Adrenal gland (tissue), 12 donors: ENCODE results near the gene DPYD. TPM values are rescaled to one million over a fixed set of nuclear protein-coding genes. Genes with fewer than 3 reads are reported as not detected.

Source experiments
- DNase-seq, 7 donors: peaks; one replicate each; pipeline ENCODE4 v3.0.0-alpha.2; 2019 to 2020
- H3K27ac ChIP-seq, 5 donors: fragments of 200-600 bp; sonication (generic) in 4 of 5; 1 replicate in 3 of 5; 2 replicates in 2 of 5; pipeline versions ENCODE4 v1.5.1 to v1.8.0; 2016 to 2020; ENCODE audit warnings: mild to moderate bottlenecking in 1 of 5
- H3K27me3 ChIP-seq: fragments of 200-600 bp; 2 replicates; pipeline ENCODE4 v1.8.0; 2021
- H3K36me3 ChIP-seq, 2 donors: fragments of 200-600 bp; replicated peaks in 1 of 2; 1 replicate in 1 of 2; 2 replicates in 1 of 2; pipeline versions ENCODE4 v1.5.1 to v1.8.0; 2018 to 2022
- H3K4me1 ChIP-seq, 2 donors: fragments of 200-600 bp; replicated peaks in 1 of 2; 1 replicate in 1 of 2; 2 replicates in 1 of 2; pipeline versions ENCODE4 v1.5.1 to v1.8.0; 2018 to 2021
- H3K4me3 ChIP-seq, 4 donors: fragments of 200-600 bp; sonication (generic) in 3 of 4; one replicate each; pipeline ENCODE4 v1.5.1; 2016 to 2018
- H3K9me3 ChIP-seq, 3 donors: fragments of 200-600 bp; sonication (generic) in 1 of 3; replicated peaks in 1 of 3; 1 replicate in 2 of 3; 2 replicates in 1 of 3; pipeline versions ENCODE4 v1.5.1 to v1.8.0; 2016 to 2021
- CTCF ChIP-seq, 6 experiments: fragments of 450-650 bp in 4 of 6; fragments of 200-600 bp in 2 of 6; sonication (generic) in 1 of 6; IDR thresholded peaks; 1 replicate in 5 of 6; 2 replicates in 1 of 6; pipeline versions ENCODE4 v1.5.1 to v1.8.0; 2016 to 2021; ENCODE audit warnings: antibody characterized with exemption in 6 of 6, mild to moderate bottlenecking in 2 of 6, moderate library complexity in 1 of 6
- POLR2A ChIP-seq, 2 donors: fragments of 450-650 bp; IDR thresholded peaks; one replicate each; pipeline ENCODE4 v1.6.1; 2017; ENCODE audit warnings: antibody characterized with exemption in 2 of 2, mild to moderate bottlenecking in 2 of 2, moderate library complexity in 1 of 2
- WGBS, 4 donors: extraction: QIAGEN DNeasy Blood & Tissue Kit in 2 of 4; methylation state at CpG; one replicate each; pipeline versions ENCODE4 v1.1.5 to v1.1.7; 2013 to 2017; 5-methylcytosine and 5-hydroxymethylcytosine counted together
- intact Hi-C, 2 donors: fragments of 100-400 bp; cut with DNase I; formaldehyde crosslinking; loops; one replicate each; pipeline versions ENCODE4 v1.14.1 to v1.15.0; 2022 to 2023
- polyA plus RNA-seq, 3 donors: library from polyadenylated mRNA; stranded (reverse); fragments of 200-250 nt in 2 of 3; fragments of 350-450 nt in 1 of 3; fragmentation: Illumina TruSeq in 1 of 3; extraction: RNeasy Lipid Tissue Mini Kit (QIAGEN cat#74804) in 1 of 3; gene quantifications; one replicate each; pipeline ENCODE4 v1.2.3, GENCODE V29; 2013 to 2014
- total RNA-seq, 9 donors: library from RNA; depleted of rRNA in 4 of 9; stranded (reverse); fragments of >200 nt in 4 of 9; fragments of 120-200 nt in 1 of 9; fragmentation: NEBNext Ultra II Directional in 1 of 9; extraction: Animal tissue kit (Norgen Biotek cat#: 25700) in 1 of 9; gene quantifications; one replicate each; pipeline versions ENCODE4 v1.1.0 to v1.2.4, GENCODE V29; 2013 to 2023
- donor health status: healthy with polysubstance abuse.
- donor health status: Bipolar disorder and iron deficiency.
- donor health status: DM: yes; HTN: yes; CAD: no.
- donor health status: DM: no; HTN: no; CAD: no.
- donor health status: DM: no; HTN: no; CAD: no.
- donor health status: DM: yes; HTN: yes; CAD: no.

DPYD gene
- total and polyA plus RNA-seq, 12 donors: 6.6 to 73.1 (median 30.2) TPM

- TF ChIP-seq POLR2A (IDR thresholded peaks at IDR 0.05) (no peak), CTCF (IDR thresholded peaks at IDR 0.05) (no peak)
- no peak overlapping the region for H3K4me3 ChIP-seq
- intact Hi-C loops: no loop called here
- no peak overlapping the region for H3K27ac ChIP-seq
- H3K27me3 ChIP-seq: no peaks in the 10 kb centered on the region
- no peaks in the 10 kb centered on the region for H3K36me3 ChIP-seq
- DNase-seq: no peak
- no peaks in the 10 kb centered on the region for H3K4me1 ChIP-seq
- WGBS, 4 donors: 76 to 93% (median 82%) methylated on average over 2 of the region's 2 CpGs
- H3K9me3 ChIP-seq: no peaks in the 10 kb centered on the region
These were observed 750.5 kb downstream of the DPYD start for GRCh38 chr1:97170300-97170699.

GRCh38 chr1:97168056-97168455, 752.8 kb downstream of the DPYD start:
- intact Hi-C loops: no loop called here
- no peaks in the 10 kb centered on the region for H3K9me3 ChIP-seq
- WGBS, 4 donors: 96 to 100% (median 99%) methylated on average over 1 of the region's 1 CpG
- H3K4me1 ChIP-seq: no peaks in the 10 kb centered on the region
- H3K27ac ChIP-seq: no peak overlapping the region
- H3K4me3 ChIP-seq: peak overlapping the region in 1 of 4 donors; percentile 9
- H3K36me3 ChIP-seq: no peaks in the 10 kb centered on the region
- no peaks in the 10 kb centered on the region for H3K27me3 ChIP-seq
- DNase-seq: no peak
- no peak for TF ChIP-seq CTCF (IDR thresholded peaks at IDR 0.05)
- TF ChIP-seq POLR2A (IDR thresholded peaks at IDR 0.05): no peak

GRCh38 chr1:97167246-97167645, 753.6 kb downstream of the DPYD start:
- TF ChIP-seq CTCF (IDR thresholded peaks at IDR 0.05) (no peak), POLR2A (IDR thresholded peaks at IDR 0.05) (no peak)
- Histone ChIP-seq H3K27ac (no peak overlapping the region), H3K36me3 (no peaks in the 10 kb centered on the region), H3K27me3 (no peaks in the 10 kb centered on the region), H3K4me1 (no peaks in the 10 kb centered on the region), H3K4me3 (no peak overlapping the region), H3K9me3 (no peaks in the 10 kb centered on the region)
- 78 to 81% (median 79%) methylated on average over 2 of the region's 2 CpGs for WGBS, 4 donors
- no peak for DNase-seq
- intact Hi-C loops: no loop called here

GRCh38 chr1:97166626-97167025, 754.2 kb downstream of the DPYD start:
- no peaks in the 10 kb centered on the region for H3K4me1 ChIP-seq
- no peaks in the 10 kb centered on the region for H3K27me3 ChIP-seq
- intact Hi-C loops: no loop called here
- no peaks in the 10 kb centered on the region for H3K36me3 ChIP-seq
- H3K9me3 ChIP-seq: no peaks in the 10 kb centered on the region
- no peak overlapping the region for H3K4me3 ChIP-seq
- 90 to 93% (median 91%) methylated on average over 1 of the region's 1 CpG for WGBS, 4 donors
- no peak overlapping the region for H3K27ac ChIP-seq
- DNase-seq: no peak
- TF ChIP-seq CTCF (IDR thresholded peaks at IDR 0.05) (no peak), POLR2A (IDR thresholded peaks at IDR 0.05) (no peak)
